Measurements from ENCODE around the gene TBCD.

DNA sequence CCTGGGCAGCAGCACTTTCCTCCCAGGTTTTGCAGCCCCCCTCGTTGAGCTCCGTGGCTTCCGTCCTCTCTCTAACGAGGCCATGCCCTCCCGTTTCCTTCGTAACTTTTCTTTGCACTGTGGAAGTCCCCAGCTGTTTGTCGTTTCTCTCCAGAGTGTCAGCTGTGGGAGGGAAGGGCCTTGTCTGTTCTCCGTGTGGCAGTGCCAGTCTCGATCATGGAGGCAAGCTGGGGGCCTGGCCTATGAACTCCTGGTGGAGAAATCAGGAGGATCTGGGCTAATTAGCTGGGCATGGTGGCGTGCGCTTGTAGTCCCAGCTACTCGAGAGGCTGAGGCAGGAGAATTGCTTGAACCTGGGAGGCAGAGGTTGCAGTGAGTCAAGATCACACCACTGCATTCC is 28.3 kb downstream of the TBCD start:
- TF ChIP-seq, protein P1, sequence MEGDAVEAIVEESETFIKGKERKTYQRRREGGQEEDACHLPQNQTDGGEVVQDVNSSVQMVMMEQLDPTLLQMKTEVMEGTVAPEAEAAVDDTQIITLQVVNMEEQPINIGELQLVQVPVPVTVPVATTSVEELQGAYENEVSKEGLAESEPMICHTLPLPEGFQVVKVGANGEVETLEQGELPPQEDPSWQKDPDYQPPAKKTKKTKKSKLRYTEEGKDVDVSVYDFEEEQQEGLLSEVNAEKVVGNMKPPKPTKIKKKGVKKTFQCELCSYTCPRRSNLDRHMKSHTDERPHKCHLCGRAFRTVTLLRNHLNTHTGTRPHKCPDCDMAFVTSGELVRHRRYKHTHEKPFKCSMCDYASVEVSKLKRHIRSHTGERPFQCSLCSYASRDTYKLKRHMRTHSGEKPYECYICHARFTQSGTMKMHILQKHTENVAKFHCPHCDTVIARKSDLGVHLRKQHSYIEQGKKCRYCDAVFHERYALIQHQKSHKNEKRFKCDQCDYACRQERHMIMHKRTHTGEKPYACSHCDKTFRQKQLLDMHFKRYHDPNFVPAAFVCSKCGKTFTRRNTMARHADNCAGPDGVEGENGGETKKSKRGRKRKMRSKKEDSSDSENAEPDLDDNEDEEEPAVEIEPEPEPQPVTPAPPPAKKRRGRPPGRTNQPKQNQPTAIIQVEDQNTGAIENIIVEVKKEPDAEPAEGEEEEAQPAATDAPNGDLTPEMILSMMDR (IDR thresholded peaks at IDR 0.05; ENCODE audit: insufficient read depth, low read depth, low read length), result no peak
- no peak for TF ChIP-seq EZH2 (IDR thresholded peaks at IDR 0.05; ENCODE audit: insufficient read depth, low read length)
